Muscle layer of colon (tissue), 2 donors: ENCODE measurements around the gene B3GALT5.

ENCODE experiments used
- H3K27ac ChIP-seq: one replicate; pipeline ENCODE4 v1.7.0; 2013; ENCODE audit warnings: low read depth, mild to moderate bottlenecking, low read length, moderate library complexity
- H3K27me3 ChIP-seq, 2 donors: one replicate each; pipeline ENCODE4 v1.7.0; 2013; ENCODE audit warnings: low read length in 2 of 2, mild to moderate bottlenecking in 2 of 2; ENCODE audit not compliant: insufficient read depth in 2 of 2, control insufficient read depth in 1 of 2
- H3K36me3 ChIP-seq: one replicate; pipeline ENCODE4 v1.7.0; 2013; ENCODE audit warnings: mild to moderate bottlenecking, low read length; ENCODE audit not compliant: insufficient read depth
- H3K4me1 ChIP-seq: one replicate; pipeline ENCODE4 v1.7.0; 2013; ENCODE audit warnings: mild to moderate bottlenecking, low read length; ENCODE audit not compliant: insufficient read depth
- H3K4me3 ChIP-seq, 2 donors: one replicate each; pipeline ENCODE4 v1.7.0; 2013; ENCODE audit warnings: low read length in 2 of 2, low read depth in 1 of 2, mild to moderate bottlenecking in 1 of 2, moderate library complexity in 1 of 2
- H3K9ac ChIP-seq: one replicate; pipeline ENCODE4 v1.7.0; 2013; ENCODE audit warnings: low read length
- H3K9me3 ChIP-seq: one replicate; pipeline ENCODE4 v1.7.0; 2013; ENCODE audit warnings: mild to moderate bottlenecking, low read length
- donor health status: abdominal sarcoma.
- donor health status: Adenocarcinoma of cecum.

The B3GALT5 gene

GRCh38 chr21:39712273-39712672 lies 99.5 kb downstream of the B3GALT5 start:
- H3K27ac ChIP-seq, result no peak overlapping the region
- no peak overlapping the region for H3K9ac ChIP-seq
- H3K36me3 ChIP-seq, result no peaks in the 10 kb centered on the region
- no peak overlapping the region for H3K4me3 ChIP-seq
- H3K27me3 ChIP-seq, result no peaks in the 10 kb centered on the region
- no peaks in the 10 kb centered on the region for H3K4me1 ChIP-seq
- H3K9me3 ChIP-seq, result no peaks in the 10 kb centered on the region

- Histone ChIP-seq H3K27me3 (no peaks in the 10 kb centered on the region), H3K4me3 (no peak overlapping the region), H3K9ac (no peak overlapping the region), H3K4me1 (no peaks in the 10 kb centered on the region), H3K27ac (no peak overlapping the region), H3K9me3 (no peaks in the 10 kb centered on the region), H3K36me3 (no peaks in the 10 kb centered on the region)
These were observed 100.2 kb downstream of the B3GALT5 start for GRCh38 chr21:39712976-39713375.

- Histone ChIP-seq H3K9ac (no peak overlapping the region), H3K4me1 (no peaks in the 10 kb centered on the region), H3K9me3 (no peaks in the 10 kb centered on the region), H3K36me3 (no peaks in the 10 kb centered on the region), H3K27ac (no peak overlapping the region), H3K4me3 (no peak overlapping the region), H3K27me3 (no peaks in the 10 kb centered on the region)
These were observed 101.2 kb downstream of the B3GALT5 start for GRCh38 chr21:39713905-39714304.

- no peak overlapping the region for H3K9ac ChIP-seq
- H3K9me3 ChIP-seq, result no peaks in the 10 kb centered on the region
- no peaks in the 10 kb centered on the region for H3K36me3 ChIP-seq
- no peak overlapping the region for H3K4me3 ChIP-seq
- H3K4me1 ChIP-seq, result no peaks in the 10 kb centered on the region
- no peak overlapping the region for H3K27ac ChIP-seq
- no peaks in the 10 kb centered on the region for H3K27me3 ChIP-seq
These were observed 101.6 kb downstream of the B3GALT5 start for GRCh38 chr21:39714331-39714730.

- H3K27ac ChIP-seq, result no peak overlapping the region
- no peaks in the 10 kb centered on the region for H3K4me1 ChIP-seq
- no peaks in the 10 kb centered on the region for H3K27me3 ChIP-seq
- no peak overlapping the region for H3K9ac ChIP-seq
- H3K4me3 ChIP-seq, result no peak overlapping the region
- H3K9me3 ChIP-seq, result no peaks in the 10 kb centered on the region
- H3K36me3 ChIP-seq, result no peaks in the 10 kb centered on the region
These were observed 103.2 kb downstream of the B3GALT5 start for GRCh38 chr21:39715804-39716397.

- Histone ChIP-seq H3K27me3 (no peaks in the 10 kb centered on the region), H3K9me3 (no peaks in the 10 kb centered on the region), H3K27ac (no peak overlapping the region), H3K9ac (no peak overlapping the region), H3K4me1 (no peaks in the 10 kb centered on the region), H3K36me3 (no peaks in the 10 kb centered on the region), H3K4me3 (no peak overlapping the region)
These were observed 107.5 kb downstream of the B3GALT5 start for GRCh38 chr21:39720126-39720778.

- Histone ChIP-seq H3K4me3 (no peak overlapping the region), H3K36me3 (no peaks in the 10 kb centered on the region), H3K4me1 (no peaks in the 10 kb centered on the region), H3K27ac (no peak overlapping the region), H3K9me3 (no peaks in the 10 kb centered on the region), H3K9ac (no peak overlapping the region), H3K27me3 (no peaks in the 10 kb centered on the region)
These were observed 109.1 kb downstream of the B3GALT5 start for GRCh38 chr21:39721885-39722284.
